ENCODE measurements around the gene NEMP2.
"Not testable (repeated sequence)": the region's sequence is repeated elsewhere in the genome, so short reads cannot be mapped to it uniquely, and the experiment has no call there.

The NEMP2 gene

DNA sequence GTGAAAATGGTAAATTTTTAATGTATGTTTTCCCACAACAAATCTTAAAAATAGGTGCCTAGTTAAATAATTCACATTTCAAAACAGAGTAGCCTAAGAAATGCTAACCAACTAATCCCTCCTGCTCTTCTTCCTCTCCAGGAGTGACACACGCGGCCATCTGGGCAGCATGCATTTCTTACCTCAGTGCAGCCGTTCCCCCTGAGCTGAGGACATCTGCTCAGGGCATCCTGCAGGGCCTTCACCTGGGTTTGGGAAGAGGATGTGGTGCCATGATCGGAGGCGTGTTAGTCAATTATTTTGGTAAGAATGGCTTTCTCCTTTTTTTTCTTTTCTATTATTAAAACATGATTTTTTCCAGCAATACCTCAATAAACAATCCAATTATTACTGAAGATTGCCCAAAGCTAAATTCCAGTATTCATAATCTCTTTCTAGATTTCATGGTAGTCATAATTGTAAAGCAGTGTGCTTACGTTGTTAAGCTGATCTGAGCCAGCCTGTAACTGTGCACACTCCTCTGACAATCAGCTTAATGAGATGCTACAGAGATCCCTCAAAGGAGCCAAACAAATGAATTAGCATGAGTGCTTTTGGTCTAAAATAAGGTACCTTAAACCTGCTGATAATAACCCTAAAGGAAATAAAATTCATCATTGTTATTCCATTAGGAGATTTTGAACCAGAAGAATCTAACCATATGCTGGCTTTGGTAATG lies 45.8 kb downstream of the NEMP2 start:
- DNase-seq, result no peak

DNA sequence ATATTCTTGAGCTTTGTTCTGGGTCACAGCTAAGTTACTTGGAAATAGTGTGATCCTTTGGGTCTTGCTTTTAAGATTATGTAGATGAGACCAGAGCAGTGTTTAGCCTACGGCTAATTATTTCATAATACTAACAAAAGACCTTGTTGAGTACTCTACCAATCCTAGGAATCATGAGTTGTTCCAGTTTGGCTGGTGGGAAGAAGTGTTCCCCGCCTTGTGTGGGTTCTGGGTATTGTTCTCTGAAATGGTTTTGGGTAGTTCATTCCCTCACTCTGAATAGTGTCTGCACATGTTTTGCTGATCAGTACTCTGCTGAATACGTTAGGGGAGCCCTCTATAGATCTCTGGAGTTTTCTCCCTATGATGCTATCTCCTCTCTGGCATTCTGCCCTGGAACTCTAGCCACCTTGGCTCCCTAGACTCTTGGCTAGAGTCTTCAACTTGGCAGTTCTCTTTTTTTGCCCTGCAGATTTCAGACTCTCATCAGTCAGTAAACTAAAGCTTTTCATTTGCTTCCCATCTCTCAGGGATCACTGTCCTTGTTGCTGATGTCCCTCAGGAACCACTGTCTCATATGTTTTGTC lies 48.4 kb downstream of the NEMP2 start:
- no peak for DNase-seq

- DNase-seq, result no peak
Observed at GRCh38 chr2:190482451-190482850, 52.1 kb downstream of the NEMP2 start.

DNA sequence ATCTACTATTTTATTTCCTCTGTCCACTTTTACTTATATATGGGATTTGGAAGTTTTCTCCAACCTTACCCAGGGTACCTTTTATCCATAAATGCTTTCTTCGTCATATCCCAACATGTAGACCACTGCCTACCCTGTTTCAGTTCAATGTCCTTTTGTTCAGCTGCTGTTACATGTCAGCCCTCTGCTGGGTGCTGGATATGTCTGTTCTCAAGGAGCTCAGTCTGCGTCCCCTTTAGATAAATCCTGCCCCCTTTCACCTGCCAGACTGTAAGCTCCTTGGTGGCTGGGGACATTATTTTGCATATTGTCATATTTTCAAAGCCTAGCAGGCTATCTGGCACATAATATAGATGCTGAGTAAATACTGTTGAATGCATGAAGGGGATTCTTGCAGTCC lies 53.2 kb downstream of the NEMP2 start:
- DNase-seq, result no peak

DNA sequence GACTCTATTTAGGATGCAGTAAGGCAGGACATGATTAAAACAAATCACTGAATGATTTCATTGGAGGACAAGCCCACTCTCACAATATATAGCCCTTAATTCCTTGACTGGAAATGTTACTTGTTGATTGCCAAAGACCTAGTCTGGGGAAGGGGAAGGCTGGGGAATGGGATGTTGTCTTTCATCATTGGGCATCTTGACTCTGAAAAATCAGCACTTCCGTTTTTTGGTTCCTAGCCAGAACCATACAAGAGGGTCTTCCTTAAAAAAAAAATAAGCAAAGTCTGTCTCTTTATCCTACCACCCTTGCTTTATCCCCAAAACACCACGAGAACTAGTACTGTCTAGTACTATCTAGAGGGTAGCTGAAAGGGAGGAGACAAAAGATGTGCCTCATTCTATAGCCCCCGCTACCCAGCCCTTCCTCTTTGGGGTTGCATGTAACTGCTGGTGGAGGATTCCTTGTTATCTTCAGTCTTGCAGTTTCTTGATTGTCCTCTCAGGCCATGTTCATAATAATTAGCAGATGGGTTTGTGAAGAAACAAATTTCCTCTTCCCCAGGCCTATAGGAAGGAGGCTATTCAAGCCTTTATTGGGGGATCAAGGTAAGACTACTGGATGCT lies 55.8 kb downstream of the NEMP2 start:
- no peak for DNase-seq

DNA sequence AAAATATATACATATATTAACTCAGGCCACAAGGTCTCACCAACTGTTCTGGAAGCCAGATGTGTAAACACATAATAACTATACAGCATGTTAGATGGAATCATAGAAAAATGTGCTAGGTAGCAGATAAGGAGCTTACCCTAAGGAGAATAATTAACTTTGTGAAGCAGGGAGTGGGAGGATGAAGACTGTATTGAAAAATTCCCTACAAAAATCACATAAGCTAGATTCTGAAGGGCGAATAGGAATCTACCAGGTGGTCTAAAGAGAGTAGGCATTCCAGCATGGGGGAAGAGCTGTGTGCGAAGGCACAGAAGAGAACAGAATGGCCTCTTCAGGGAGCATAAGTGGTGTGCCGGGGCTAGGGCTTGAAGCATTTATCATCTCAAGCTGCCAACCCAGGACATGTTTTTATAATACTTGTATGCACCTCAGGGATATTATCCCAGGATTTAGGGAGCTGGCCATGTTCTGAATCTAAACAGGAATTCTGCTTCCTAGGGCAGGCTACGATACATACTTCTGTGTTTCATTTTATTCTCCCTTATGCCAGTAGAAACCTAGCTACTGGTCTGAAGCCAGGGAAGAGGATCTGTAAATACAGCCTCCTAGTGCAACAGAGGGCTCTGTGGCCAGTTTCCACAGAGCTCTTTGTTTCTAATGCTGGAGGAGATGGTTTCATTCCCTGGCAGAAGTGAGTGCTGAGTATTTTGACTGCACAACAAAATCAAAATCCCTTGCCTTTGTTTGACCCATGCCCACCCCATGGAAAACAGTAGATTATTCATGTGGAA lies 56.7 kb downstream of the NEMP2 start:
- no peak for DNase-seq

- DNase-seq, result no peak
Observed at GRCh38 chr2:190470256-190470826, 64.2 kb downstream of the NEMP2 start.

GRCh38 chr2:190469771-190470170 lies 64.8 kb downstream of the NEMP2 start:
- DNase-seq, result no peak

DNA sequence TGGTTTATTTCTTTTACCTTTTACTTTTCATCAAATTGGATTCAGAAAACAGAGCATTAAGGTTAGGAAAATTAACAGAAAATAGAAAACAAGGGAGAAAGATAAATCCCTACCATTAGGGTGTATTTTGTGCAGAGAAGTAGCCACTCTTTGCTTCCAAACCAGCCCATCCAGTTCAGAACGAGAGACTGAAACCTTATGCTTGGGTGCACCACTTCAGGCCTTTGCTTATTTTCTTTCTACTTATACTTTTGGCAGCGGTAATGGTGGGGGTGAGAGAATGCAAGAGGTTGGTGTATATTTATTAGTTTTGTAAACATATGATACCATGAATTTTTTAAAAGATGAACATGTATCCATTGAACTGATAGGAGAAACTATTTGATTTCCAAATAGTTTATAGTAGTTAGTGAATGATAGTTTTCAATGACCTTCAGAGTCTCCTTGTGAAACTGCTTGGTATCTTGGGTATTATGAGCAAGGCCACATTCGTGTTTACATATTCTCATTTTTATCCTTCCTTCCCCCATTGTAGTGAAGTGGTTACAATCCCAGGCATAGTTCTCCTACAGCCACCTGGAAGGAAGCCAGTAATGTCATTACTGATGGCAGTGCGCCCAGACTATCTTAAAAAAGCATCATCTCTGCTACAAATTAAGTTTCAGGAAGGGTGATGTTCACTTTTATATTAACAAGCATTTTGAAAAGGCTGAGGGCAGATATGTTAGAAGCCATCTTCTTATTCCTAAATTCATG lies 65.5 kb downstream of the NEMP2 start:
- DNase-seq, result no peak

DNA sequence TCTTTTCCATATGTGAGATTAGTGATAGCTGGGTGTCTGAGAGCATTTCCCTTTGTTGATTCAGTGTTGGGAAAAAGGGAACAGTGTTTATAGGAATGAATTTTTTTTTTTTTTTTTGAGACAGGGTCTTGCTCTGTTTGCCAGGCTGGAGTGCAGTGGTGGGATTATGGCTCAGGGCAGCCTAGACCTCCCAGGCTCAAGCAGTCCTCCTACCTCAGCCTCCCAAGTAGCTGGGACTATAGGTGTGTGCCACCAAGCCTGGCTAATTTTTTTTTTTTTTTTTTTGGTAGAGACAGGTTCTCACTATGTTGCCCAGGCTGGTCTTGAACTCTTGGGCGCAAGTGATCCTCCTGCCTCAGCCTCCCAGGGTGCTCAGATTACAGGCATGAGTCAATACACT lies 66.2 kb downstream of the NEMP2 start:
- DNase-seq, result not testable (repeated sequence)

DNA sequence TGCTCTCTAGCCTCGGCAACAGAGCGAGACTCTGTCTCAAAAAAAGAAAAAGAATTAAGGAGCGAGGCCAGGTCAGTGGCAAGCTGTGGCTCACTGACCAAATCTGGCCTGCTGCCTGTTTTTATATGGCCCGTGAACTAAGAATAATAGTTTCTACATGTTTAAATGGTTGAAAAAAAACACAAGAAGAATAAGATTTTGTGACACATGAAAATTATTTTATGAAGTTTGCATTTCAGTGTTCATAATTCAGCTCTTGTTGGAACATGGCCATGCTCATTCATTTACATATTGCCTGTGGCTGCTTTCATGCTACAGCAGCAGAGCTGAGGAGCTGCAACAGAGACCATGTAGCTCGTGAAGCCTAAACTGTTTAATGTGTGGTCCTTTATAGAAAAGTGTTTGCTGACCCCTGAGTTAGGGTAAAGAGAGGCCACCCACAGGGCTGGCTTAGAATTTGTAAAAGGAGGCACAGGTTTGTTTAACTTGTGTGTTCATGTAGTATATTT lies 66.9 kb downstream of the NEMP2 start:
- DNase-seq, result no peak

DNA sequence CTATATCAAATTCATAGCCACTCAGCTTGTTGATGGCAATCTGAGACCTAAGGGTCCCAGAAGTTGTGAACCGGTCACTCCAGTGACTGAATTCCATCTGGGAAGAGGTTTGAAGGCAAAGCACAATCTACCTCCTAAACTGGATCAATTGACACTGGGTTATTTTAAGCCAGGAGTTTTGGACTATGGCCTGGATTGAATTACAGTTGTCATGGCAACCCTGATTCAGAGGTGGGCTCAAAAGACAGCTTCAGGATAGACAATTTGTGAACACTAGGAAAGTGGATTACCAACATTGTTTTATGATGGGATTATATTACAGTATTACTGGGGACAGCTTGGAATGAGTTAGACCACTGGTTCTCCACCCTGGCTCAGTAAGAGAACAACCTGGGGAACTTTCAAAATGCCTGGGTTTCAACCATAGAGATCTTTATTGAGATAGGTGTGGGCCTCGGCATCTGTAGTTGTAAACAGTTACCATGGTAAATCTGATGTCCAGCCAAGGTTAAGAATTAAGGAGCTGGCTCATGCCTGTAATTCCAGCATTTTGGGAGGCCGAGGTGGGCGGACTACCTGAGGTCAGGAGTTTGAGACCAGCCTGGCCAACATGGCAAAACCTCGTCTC lies 67.6 kb downstream of the NEMP2 start:
- DNase-seq, result no peak

- DNase-seq, result no peak
Observed at GRCh38 chr2:190465060-190465459, 69.5 kb downstream of the NEMP2 start.

DNA sequence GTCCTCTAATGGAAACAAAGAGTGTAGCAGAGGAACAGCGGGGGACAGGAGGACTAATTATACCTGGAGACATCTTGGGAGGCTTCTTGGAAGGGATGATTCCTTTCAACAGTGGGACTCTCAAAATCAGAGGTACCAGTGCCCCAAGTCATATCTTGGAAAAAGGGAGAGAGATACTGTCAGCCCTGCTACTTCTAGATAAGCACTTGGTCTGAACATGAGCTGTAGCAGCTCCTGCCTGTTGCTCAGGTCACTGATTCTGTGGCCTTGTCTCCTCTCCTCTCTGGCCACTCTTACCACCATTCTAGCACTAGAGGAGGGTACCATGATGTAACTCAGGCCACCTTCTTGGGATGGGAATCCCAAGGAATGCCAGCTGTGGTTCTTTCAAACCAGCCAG lies 71.9 kb downstream of the NEMP2 start:
- DNase-seq, result no peak

DNA sequence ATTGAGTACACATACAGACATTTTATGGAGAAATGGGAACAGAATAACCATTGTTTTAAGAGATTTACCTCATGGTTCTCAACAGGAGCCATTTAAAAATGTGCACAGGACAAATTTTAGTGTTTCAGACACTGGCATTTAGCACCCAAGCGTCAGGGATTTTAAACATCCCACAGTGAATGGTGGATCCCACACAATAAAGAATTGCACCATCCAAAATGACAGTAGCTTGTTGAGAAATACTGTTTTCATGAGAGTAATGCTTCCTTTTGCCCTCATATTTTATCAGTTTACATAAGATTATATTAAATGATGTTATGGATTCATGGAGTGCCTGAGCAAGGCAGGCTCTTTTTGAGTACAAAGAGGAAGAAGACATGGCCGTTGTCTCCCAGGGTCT lies 72.3 kb downstream of the NEMP2 start:
- no peak for DNase-seq

DNA sequence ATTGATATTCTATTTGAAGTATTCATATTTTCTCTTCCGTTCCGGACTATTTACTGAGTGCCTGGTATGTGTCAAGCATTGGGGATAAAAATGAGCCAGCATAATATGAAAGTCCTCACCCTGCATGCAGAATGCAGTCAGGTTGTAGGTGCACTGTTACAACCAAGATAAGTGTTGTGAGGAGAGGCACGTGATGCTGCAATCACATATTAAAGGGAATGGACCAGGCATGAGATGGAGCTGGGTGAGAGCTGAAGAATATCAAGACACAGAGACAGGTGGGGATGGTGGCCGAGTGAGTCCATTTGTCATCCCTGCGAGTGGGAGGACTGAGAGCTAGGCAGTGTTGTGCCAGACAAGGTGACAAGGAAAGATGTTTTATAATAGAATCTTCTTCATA lies 74.0 kb downstream of the NEMP2 start:
- DNase-seq, result no peak

DNA sequence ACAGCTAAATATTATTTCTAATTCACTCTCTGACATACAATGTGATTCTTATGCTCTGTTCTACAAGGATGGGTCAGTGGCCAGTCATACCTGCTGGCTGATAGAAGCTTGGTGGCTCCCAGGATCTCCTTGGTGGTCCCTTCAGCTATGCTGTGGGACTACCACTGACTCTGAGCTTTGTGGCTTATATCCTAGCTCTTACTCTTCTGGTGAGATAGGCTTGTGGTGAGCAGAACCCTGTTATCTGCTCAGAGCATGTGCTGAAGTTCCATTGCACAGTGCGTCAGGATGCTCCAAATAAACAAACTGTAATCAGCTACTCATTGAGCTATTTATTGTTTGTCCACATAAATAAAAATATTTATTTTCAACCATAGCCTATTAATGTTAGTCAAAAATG lies 74.6 kb downstream of the NEMP2 start:
- no peak for DNase-seq

DNA sequence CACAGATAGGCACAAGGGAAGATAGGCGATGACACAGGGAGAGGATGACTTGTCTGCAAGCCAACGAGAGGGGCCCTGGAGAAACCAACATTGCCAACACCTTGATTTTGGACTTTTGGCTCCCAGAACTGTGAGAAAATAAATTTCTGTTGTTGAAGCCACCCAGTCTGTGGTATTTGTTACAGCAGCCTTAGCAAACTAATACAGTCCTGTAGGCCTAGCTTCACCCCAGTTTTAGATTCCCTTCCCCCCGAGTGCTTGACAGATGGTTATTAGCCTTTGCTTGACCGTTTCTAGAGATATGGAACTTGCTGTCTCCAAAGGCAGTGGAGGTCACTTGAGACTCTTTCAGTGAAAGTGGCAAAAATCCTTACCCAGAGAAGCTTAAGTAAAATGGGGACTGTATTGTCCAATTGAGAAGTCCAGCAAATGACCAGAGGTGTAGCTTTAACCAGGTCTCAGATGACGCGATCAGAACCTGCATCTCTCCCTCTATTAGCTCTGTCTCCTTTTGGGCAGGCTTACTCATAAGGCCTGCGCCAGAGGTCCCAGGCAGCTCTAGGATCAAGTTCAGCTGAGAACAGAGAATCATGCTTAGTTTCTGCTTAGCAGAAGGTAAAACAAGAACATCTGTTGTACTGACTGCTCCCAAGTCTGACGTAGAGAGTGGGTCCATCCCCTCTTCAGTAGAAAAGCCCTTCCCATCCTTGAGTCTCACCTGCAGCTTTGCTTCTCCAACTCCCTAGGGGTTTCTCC lies 76.0 kb downstream of the NEMP2 start:
- no peak for DNase-seq

GRCh38 chr2:190457256-190457655 lies 77.3 kb downstream of the NEMP2 start:
- DNase-seq, result no peak

DNA sequence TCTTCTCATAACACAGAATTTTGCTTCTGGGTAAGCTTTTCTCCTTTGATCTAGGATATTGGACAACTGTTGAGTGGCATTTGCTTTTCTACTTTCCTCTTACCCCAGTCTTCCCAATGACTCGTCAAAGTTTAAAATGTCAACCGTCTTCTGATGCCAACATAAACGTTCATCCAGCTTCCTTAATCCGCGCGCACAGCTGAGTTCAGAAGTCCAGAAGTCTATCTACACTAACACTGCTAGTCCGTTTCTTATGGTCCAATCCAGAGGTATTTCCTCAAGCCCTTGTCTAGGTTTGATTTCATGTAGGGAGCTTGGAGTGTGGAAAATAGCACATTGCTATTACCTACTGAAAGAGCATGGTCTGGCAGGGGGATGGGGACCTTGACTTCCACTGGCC lies 77.7 kb downstream of the NEMP2 start:
- no peak for DNase-seq

Data from activated effector memory CD4-positive, alpha-beta T cell treated with anti-CD3 and anti-CD28 coated beads, Interleukin-2, amount 50 U/mL, for 16 hours (primary cell).